Aortic smooth muscle cell (primary cell): ENCODE results near the gene LINC00237. TPM values are rescaled to one million over a fixed set of nuclear protein-coding genes. Genes with fewer than 3 reads are reported as not detected.

Source experiments
- total RNA-seq: library from RNA; depleted of rRNA; stranded (reverse); fragments of >200 nt; gene quantifications from 2 replicates; pipeline ENCODE4 v1.2.3, GENCODE V29; 2014

LINC00237 gene
- not detected in 2 replicates for total RNA-seq

GRCh38 chr20:21106171-21107017, at the start of gene LINC00237:
LINC00237 (minus strand) TSS chr20:21106358.

DNA sequence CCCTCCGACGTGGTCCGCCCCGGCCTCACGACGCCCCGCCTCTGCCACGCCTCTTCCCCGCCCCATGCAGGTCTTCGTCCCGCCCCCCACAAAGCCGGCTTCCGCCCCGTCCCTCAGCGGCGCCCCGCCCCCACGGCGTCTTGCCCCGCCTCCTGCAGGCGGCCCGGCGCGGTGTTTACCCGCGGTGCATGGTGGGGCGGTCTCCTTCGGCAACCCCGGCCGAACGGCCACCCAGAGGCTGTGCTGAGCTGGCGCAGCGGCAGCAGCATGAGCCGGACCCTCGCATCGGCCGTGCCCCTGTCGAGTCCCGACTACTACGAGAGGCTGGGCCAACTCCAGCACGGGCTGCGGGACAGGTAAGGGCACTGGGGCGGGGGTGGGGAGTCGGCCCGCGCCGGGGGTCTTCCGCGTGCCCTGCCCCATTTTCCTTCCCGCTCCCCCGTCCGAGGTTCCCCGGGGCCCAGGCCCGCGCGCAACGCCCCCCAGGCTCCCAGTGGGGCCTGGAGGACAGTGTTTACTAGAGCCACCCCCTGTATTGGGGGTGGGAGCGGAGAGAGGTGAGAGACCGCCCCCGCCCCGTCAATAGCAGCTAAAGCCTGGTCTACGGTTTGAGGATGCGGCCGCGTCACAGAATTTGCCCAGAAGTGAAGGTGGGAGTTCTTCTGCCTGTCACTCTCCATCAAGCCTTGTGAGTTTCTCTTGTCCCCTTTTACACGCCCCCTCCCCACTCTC, 19.9 kb upstream of the LINC00237 start, which contains the start of gene KIZ:
TSS of gene KIZ (plus strand) at position 234 of the 732 bp plus-strand sequence. CDS start at position 268, 34 bp downstream.

Other genes starting within 250 kb of the LINC00237 start
- gene KIZ, start 19.7 kb upstream of the LINC00237 start, total RNA-seq = 9.4 and 12.0 TPM in 2 replicates
- 85.5 and 91.6 TPM in 2 replicates for gene XRN2, start 197.0 kb upstream of the LINC00237 start, total RNA-seq